ENCODE results near the gene LEMD1.
"Not testable (repeated sequence)": the region's sequence is repeated elsewhere in the genome, so short reads cannot be mapped to it uniquely, and the experiment has no call there.

The LEMD1 gene

DNA sequence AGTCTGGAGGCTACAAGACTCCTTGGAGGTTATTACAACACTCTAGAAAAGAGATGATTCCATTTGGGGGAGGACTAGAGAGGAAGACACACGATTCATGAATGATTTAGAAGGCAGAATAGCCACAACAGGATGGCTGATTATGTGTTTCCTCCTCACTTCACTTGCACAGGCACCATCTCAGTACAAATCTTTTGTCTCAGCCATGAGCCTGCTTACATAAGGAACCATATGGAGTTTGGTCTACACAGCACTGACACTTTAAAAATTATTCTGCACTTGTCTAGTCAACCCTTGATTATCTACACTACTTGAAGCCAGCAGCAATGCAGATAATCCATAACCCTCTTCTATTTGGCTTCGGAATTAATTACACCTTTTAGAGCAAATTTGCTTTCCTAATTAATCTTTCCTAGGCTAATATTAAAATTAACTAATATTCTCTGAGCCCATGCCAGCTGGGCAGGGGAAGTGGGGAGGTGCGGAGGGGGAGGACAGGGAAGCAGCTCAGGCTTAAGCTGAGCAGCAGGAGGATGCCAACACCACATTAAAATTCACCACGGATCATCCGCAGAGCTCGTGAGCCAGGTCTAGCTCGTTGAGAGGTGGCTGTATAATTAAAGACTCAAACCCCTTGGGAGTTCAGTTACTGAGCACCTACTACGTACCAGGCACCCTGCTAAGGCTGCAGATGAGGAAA lies 3.2 kb upstream of the LEMD1 start:
- no peak for DNase-seq

DNA sequence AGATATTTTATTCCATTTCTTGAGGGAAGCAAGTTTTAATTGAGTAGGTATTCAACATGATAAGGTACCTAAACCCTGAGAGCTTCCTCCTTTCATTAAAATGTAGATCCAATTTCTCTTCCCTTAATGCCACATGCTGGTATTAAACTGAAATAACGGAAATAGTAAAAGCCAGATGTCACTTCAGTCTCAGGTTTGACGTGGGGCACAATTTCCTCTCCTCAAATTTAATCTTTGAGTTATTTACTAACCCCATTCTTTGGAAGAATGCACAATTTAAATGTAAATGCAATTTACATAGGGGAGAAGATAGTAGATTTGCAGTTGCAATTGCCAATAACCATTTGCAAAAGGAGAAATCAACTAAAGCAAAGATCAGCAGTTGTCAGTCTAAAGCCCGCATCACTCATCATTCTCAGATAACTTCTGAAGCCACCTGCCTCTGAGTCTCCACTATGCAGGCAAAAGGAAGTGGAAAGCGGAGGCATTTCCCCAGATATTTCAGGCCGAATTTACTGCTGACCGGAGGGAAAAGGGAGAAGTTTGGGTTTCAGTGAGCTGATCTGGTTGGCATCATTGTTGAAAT lies 2.1 kb upstream of the LEMD1 start:
- no peak for DNase-seq

DNA sequence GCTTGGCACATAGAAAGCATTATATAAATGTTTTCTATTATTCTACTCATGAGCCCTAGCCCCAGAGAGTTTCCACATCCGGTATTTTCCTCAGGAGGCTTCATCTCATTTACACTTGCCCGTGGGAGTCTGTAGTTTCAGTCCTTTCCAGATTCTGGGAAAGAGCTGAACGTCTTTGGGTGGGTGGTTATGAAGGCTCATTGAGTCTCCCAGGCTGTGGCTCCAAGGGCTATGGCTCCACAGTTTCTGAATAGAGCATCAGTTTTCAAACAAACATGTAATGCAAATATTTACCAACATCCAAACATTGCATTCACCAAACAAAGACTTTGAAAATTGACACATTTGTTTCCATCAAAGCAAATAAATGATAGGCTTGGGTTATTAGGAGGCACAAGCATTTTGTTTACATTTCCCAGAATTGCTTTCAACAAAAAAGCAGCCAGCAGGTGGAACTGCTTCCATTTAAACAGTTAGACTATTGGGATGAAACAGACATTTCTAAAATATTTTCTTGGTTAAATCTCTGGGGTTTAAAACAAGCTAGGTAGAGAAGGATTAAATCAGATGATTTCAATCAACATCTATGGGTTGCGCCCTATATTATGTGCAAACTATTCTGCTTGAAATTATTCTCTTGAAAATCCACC lies 1.3 kb upstream of the LEMD1 start:
- DNase-seq = no peak

DNA sequence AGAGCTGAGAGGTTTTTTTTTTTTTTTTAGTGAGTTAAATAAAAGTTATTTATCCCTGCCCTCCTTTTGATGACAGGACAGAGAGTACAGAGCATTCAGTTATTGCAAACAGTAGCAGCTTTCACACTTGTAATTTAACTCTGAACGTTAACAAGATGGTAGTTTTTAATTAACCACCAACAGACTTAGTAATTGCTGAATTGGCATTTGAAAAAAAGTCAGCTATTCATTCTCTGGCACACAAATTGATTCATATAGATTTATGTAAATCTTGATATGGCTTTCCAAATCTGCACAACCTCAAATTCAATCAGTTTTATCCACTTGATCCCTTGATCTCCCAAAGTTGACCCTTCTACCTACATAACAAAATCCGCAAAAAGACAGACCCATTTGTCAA lies 918 bp downstream of the LEMD1 start:
- DNase-seq = no peak

DNA sequence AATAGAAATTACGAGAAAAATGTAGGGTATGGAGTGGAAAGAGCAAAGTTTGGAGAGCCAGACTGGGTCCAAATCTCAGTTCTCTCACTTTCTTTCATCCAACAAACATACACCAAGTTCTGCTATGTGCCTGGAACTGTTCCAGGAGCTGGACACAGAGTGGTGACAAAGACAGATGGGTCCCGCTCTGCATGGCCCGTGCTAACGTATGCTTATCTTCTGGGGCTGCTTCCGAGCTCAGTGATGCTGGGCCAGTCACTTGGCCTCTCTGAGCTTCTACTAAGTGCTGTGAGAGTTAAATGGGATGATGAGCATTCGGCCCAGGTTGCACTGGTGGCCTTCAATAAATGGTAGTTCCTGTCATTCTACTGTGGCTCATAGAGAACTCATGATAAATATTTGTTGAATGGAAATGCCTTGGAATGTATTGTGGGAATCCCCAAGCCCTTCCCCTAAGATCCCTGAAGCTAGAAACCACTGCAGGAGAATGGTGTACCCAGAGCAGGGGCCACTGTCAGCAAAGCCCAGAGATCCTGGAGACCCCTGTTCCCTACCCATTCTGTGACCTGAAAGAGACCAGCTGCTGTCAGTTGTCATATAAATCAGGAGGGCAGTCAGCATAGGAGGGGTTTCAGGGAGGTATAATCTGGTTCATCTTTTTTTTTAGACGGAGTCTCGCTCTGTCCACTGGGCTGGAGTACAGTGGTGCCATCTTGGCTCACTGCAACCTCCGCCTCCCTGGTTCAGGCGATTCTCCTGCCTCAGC lies 3.8 kb downstream of the LEMD1 start:
- no peak for DNase-seq

DNA sequence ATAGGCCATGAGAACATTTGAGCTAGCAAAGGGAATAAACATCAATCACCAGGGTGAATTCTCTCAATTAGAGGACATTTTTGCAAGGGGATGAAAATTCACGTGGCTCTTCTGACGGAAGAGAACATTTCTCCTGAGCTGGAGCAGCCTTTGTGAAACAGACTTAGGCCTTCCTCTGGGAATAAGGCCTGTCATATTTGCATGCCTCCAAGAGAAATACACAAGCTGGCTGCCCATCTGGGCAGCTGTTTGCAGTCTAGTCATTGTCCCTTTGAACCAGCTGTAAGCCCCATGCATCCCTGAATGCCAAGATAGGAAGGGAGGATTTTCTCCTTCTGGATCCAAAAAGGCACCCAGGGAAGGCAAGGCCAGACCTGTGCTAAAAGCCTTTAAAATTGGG lies 5.5 kb downstream of the LEMD1 start:
- no peak for DNase-seq

DNA sequence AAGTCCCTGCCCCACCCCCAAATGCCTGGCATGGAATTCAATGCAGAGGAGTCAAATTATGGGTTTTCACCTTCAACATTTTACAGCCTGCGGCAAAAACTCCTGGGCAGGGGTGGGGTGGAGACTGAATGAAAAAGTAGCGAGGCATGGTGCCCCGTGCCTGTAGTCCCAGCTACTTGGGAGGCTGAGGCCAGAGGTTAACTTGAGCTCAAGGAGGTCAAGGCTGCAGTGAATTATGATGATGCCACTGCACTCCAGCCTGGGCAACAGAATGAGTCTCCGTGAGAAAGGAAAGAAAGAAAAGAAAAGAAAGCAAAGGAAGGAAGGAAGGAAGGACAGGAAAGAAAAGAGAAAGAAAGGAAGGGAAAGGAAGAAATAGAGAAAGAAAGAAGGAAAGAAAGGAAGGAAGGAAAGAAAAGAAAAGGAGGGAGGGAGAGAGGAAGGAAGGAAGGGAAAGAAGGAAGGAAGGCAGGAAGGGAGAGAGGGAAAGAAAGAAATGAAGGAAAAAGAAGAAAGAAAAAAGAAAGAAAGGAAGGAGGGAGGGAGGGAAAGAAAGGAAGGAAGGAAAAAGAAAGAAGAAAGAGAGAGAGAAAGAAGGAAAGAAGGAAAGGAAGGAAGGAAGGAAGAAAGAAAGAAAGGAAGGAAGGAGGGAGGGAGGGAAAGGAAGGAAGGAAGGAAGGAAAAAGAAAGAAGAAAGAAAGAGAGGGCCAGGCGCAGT lies 11.1 kb downstream of the LEMD1 start:
- DNase-seq = no peak

DNA sequence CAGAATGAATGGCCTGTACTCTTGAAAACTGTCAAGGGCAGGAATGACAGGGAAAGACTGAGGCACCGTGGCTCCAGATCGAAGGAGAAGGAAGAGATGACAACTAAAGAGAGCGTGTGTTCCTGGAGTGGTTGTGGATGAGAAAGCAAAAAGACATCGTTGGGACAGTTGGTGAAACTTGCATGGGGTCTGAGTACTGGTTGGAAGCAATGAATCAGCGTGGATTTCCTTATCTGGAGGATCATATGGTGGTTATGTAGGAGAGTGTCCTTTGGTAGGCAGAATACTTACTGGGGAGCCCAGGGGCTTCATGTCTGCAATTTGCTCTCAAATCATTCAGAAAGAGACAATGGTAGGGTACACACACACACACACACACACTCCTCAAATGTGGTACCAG lies 13.9 kb downstream of the LEMD1 start:
- DNase-seq = no peak

DNA sequence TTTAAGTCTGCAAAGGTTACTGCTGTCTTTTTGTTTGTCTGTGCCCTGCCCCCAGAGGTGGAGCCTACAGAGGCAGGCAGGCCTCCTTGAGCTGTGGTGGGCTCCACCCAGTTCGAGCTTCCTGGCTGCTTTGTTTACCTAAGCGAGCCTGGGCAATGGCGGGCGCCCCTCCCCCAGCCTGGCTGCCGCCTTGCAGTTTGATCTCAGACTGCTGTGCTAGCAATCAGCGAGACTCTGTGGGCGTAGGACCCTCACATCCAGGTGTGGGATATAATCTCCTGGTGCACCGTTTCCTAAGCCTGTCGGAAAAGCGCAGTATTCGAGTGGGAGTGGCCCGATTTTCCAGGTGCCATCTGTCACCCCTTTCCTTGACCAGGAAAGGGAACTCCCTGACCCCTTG lies 15.6 kb downstream of the LEMD1 start:
- not testable (repeated sequence) for DNase-seq

DNA sequence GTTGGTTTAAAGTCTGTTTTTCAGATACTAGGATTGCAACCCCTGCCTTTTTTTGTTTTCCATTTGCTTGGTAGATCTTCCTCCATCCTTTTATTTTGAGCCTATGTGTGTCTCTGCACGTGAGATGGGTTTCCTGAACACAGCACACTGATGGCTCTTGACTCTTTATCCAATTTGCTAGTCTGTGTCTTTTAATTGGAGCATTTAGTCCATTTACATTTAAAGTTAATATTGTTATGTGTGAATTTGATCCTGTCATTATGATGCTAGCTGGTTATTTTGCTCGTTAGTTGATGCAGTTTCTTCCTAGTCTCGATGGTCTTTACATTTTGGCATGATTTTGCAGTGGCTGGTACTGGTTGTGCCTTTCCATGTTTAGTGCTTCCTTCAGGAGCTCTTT lies 17.4 kb downstream of the LEMD1 start:
- DNase-seq = not testable (repeated sequence)

DNA sequence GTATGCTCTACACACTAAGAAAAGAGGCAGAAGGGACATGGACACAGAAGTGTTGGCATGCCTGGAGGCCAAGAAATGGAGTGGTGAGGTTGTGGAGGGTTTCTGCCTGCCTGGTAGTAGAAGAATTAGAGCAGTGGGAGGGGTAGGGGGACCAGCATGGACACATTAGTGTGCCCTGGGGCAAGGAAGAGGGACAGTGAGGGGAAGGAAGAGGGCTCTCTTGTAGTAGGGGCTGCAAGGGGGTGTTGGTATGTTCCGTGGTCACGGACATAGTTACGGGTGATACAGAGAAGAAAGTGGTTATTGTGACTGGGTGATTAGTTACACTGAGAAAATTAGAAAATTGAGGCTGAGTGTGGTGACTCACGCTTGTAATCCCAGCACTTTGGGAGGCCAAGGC lies 23.3 kb downstream of the LEMD1 start:
- DNase-seq = no peak

DNA sequence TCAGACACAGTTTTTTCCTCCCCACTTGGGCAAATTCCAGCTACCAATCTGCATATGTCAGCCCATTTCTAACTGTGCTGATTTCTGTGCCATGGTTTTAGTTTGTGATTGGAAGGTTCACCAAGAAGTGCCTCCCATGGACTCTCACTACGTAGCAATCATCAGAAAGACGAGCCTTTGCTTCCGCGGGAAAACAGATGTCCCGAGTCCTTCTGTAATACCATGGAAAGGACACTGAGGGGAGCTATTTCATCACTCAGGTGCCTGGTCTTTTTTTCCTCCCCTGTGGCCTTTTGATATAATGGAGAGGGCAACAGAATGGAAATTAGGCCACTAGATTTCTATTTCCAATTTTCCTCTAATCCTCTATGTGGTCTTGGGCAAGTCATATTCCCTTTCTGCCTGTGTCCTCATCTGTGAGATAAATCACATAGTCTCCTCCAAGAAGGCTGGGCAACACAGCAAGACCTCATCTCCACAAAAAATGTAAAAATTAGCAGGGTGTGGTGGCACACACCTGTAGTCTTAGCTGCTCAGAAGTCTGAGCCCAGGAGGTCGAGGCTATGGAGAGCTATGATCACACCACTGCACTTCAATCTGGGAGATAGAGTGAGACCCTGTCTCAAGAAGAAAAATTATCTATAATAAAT lies 24.8 kb downstream of the LEMD1 start:
- DNase-seq = peak; percentile 53

DNA sequence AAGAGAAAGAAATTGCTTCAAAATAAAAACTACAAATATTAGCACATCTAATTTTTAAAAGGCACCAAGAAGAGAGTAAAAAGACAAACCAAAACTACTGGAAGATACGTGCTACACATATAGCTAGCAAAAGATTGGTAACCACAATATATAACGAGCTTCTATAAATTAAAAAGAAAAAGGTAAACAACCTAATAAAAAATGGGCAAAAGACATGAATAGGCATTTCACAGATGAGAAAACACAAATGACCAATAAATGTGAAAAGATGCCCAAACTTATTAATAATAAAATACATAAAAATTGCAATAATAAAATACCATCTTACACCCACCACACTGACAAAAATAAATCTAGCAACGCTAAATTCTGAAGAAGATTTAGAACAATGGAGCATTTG lies 26.2 kb downstream of the LEMD1 start:
- DNase-seq = no peak

DNA sequence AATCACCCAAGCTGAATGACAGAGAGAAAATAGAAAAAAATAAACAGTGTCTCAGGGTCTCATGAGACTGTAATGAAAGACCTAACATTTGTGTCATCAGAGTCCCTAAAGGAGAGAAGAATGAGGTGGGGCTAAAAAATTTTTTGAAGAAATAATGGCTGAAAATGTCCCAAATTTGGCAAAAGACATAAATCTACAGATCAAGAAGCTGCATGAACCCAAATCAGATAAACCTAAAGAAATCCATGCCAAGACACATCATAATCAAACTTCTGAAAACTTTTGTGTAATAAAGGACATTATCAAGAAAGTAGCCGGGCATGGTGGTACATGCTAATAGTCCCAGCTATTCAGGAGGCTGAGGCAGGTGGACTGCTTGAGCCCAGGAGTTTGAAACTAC lies 29.2 kb downstream of the LEMD1 start:
- DNase-seq = no peak

DNA sequence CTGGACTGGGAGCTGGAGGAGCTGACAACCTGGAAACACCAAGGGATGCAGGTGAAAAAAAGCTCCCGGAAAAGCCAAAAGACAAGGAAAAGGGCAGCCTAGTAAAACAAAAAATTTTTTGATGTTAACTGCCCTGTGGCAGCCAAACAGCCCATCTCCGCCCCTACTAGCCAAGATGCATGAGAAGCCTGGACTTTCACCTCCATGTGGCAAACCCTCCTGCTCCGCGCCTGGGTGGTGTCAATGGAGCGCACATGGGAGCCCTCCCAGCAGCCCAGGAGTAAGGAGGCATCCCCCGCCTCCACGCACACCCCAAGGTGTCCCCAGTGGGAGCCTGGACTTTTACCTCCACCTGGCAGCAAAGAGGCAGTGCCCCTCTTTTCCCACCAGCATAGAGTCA lies 30.5 kb downstream of the LEMD1 start:
- no peak for DNase-seq

DNA sequence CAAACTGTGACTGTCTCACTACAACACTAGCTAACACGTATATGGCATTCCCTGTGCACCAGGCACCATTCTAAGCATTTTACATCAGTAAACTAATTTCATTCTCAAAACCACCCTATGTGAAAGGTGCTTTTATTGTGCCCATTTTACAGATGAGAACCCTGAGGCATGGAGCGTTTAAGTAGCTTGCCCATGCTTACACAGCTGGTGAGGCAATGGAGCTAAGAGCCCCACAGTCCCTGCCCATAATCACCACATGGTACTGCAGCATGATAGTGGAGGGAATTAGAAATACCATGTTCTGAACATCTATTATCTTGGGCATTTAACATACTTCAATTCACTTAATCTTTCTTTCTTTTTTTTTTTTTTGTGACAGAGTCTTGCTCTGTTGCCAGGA lies 34.0 kb downstream of the LEMD1 start:
- DNase-seq = no peak

DNA sequence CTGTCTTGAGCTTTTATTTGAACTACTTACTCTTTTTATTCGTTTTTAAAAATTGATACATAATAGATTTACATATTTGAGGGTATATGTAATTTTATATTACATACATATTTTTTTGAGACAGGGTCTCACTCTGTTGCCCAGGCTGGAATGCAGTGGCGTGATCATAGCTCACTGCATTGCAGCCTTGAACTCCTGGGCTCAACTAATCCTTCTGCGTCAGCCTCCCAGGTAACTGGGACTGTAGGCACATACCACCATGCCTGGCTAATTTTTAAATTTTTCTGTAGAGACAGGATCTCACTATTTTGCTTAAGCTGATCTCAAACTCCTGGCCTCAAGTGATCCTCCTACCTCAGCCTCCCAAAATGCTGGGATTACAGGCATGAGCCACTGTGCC lies 38.9 kb downstream of the LEMD1 start:
- DNase-seq = not testable (repeated sequence)

DNA sequence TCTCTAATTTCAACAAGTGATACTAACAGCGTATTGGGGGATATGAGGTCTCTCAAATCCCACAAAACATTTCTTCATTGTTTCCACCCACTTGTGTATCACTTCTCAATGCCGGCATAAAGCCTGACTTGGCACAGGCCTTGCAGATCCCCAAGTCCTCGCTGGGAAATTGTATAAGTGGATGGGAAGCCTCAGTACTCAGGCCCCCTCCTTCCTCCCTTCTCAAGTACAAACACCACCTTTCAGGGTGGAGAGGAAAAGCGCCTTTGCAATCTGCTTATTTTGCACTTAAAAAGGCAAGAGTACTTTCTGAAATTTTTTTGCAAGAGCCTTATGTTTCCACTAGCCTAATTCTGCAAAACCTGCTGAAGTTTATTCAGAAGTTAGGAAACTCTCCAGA lies 39.3 kb downstream of the LEMD1 start:
- no peak for DNase-seq

DNA sequence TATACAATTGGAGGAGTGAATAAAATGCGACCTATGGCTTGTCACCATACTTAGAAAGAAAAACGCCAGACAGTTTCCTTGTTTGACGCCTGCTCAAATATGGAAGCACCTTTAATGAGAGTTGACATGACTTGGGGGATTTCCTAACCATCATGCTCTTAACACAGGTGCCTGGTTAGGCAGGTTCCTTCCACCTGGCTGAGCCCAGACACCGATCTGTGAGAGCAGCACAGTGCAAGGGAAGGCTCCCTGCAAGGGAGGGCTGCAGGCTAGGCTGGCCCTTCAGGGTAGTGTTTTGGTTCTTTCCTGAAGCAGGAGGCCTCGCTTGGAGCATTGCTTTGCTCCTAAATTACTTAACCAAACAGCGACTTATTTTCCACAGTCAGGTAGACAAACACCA lies 40.6 kb downstream of the LEMD1 start:
- DNase-seq = no peak

DNA sequence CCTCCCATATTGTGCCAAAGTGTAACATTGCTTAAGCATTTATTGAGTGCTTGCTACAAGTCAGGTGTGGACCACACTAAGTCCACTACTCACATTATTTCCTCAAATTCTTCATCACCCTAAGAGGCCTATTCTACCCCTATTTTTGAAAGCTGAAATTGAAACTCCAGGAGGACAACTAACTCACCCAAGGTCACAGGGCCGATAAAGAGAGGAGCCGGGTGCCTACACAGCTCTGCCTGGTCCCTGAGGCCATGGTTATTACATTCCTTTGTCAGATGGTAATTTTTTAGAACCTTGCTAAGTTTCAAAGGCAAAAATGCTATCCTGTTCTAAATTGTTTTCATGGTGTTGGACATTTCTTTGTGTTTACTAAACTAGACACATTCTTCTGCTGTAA lies 41.0 kb downstream of the LEMD1 start:
- no peak for DNase-seq

DNA sequence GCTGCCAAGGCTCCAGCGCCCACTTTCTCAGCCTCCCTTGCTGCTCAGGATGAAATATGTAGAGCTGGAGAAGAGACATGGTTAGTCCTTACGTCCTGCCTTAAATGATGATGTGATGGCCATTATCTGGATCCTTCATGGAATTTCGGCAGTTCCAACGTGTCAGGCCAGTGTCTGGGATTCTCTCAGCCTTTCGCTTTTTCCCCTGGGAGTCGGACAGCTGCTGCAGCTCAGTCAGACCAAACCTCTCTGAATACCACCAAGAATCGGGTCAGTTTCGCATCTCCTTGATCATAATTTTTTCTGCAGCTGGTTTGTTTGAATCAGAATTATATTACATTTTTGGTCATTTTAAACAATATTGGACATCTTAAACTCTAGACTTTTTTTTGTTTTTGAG lies 42.8 kb downstream of the LEMD1 start:
- DNase-seq = no peak

DNA sequence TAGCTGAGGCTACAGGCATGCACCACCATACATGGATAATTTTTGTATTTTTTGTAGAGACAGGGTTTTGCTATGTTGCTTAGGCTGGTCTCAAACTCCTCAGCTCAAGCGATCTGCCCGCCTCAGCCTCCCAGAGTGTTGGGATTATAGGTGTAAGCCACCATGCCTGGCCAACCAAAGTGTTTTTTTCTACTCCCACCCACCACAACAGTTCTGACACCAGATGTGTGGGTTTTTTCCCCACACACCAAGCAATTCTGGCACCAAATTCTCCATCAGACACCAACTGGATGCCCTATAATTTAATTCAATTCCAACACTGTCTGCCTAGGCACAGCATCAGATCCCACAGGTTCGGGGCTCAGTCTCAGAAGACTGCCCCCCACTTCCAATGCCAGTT lies 44.5 kb downstream of the LEMD1 start:
- DNase-seq = no peak

DNA sequence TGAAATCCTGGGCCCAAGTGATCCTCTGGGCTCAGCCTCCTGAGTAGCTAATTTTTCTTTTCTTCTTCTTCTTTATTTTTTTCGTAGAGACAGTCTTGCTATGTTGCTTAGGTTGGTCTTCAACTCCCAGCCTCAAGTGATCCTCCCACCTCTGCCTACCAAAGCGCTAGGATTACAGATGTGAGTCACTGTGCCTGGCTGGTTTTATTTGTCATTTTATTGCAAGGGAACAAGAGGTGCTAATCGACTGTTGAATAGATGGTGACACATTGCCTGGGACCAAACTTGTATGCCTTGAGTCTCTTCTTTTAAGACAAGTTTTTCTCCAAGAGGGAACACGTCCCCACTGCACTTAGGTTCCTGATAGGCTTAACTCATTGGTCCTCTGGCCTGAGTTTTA lies 45.1 kb downstream of the LEMD1 start:
- DNase-seq = no peak

Data from hematopoietic multipotent progenitor cell treated with erythropoietin and hydrocortisone succinate and interleukin-3 and kit ligand, for 8 days (in vitro differentiated cells).